Inflammatory macrophage treated with lipopolysaccharide for 1 hour (primary cell): ENCODE measurements around the gene ZDHHC14.
"Not testable (repeated sequence)": the region's sequence is repeated elsewhere in the genome, so short reads cannot be mapped to it uniquely, and the experiment has no call there.

ENCODE experiments used
- DNase-seq, 2 donors: peaks; one replicate each; pipeline ENCODE4 v3.0.0-alpha.2; 2020 to 2022

The ZDHHC14 gene

DNA sequence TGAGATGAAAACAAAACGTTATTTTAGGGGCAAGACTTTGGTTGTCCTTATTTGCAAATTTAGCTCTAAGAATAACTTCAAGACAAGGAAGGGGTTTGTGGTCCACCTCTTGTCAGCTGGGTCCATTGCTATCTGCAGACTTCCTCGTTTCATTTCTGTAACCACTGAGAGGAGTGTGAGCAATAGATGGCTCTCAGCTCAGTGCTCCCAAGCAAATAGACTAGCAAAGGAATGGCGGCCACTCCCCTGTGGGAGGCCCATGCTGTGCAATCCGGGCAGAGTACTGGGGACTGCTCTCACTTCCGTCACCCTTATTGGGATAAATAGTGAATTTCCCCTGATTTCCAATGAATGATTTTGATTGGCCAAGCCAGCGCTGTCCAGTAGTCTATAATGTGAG is 176.6 kb downstream of the ZDHHC14 start:
- DNase-seq, result no peak

DNA sequence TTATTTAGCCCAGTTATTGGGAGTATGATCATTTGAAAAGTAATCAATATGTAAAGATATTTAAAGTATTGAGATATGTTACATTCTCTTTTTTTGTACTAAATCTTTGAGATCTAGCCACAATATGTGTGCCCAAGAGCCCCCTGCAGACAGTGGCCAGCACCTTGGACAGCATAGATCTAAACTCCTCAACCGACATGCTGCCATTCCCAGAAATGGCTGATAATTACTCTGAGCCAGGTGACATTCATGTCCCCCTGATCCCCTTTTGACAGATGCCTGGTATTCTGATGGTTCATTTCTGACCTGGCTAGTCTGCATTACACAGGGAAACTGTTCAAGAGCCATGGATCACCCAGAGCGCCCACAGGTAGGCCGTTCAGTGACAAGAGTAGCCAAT is 177.1 kb downstream of the ZDHHC14 start:
- no peak for DNase-seq

DNA sequence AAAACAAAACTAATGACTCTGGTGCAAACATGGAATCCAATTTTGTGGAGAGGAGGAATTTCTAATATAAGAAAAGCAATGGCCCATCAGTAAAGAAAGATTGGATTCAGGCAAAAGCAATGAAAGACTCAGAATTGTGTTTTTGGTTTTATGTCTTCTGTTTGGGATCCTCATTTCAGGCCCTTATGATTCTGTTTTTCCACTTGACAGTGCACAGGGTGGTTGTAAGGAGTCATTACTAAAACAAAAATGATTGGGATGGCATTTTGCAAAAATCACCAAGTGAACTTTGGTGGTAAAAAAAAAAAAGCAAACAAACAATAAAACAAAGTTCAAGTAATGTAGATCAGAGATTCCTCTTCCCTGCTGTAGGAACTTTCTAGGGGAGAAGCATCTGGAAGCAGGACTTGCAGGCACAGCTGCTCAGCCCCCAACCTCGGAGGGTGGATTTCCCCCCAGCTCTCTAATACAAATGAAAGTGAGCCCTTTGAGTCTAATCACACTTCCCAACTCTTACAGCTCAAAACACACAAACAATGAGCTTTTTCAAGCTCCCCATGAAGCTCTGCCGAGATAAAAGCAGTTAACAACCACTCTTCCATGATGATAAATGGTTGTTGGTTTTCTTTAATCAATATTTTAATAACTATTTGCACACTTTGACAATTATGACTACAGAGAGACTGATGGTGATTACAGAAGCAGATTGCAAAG is 177.7 kb downstream of the ZDHHC14 start:
- DNase-seq, result no peak

DNA sequence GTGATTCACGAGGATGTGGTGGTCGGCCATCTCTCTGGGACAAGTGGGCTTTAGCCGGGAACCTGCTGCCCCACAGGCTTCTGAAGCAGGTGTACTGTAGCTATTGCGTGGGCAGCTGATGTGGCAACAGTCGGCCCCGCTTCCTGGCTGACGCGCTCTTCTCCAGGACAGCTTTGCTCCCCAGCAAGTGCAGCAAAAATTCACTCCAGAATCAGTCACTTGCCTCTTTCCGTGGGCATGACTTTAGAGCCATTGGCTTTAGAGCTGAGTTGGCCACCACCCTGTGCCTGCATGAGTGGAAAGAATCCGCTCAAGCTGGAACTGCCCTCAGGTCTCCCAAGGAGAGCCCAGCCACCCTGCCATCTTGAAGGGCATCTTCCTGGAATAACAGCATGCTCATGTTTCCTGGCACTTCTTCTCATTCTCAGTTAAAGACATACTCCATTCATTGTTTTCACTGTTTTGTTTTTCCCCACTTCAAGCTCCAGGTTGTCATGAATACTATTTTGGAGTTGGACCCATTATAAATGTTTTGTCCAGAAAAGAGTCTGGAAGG is 178.3 kb downstream of the ZDHHC14 start:
- DNase-seq, result no peak

DNA sequence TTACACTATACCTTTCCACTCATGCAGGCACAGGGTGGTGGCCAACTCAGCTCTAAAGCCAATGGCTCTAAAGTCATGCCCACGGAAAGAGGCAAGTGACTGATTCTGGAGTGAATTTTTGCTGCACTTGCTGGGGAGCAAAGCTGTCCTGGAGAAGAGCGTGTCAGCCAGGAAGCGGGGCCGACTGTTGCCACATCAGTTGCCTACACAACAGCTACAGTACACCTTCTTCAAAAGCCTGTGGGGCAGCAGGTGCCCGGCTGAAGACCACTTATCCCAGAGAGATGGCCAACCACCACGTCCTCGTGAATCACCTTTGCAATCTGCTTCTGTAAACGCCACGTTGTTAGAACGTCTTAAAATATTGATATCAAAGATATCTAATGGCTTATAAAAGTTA is 179.1 kb downstream of the ZDHHC14 start:
- not testable (repeated sequence) for DNase-seq

DNA sequence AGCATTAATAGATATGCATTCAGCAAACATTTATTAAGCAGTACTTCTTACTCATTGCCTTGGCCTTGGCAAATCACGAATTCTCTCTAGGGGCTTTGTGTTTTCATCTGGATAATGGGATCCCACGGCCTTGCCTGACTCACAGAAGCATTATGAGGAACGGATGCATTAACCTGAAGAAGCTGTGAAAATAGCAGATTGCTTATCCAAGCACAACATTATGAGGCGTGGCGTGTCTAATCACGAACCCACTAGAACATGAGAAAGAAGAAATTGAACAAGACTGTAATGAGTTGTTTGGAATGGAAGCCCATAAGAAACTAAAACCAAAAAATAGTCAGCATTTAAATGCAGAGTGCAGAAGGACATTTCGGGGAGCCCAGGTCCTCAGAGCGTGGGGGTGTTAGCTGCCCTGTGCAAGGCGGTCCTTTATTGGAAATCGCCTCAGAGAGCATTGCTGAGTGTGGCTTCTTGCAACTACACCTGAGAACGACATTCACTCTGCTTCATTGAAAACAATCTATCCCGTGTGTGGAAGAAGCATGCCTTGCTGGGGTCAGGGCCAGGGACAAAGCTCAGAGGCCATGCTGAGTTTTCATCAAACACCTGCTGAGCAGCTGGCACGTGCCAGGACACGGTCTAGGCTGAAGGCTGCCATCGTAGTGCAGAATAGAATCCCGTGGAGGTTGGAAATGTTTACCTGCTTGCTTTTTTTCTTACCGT is 179.9 kb downstream of the ZDHHC14 start:
- DNase-seq, result no peak

DNA sequence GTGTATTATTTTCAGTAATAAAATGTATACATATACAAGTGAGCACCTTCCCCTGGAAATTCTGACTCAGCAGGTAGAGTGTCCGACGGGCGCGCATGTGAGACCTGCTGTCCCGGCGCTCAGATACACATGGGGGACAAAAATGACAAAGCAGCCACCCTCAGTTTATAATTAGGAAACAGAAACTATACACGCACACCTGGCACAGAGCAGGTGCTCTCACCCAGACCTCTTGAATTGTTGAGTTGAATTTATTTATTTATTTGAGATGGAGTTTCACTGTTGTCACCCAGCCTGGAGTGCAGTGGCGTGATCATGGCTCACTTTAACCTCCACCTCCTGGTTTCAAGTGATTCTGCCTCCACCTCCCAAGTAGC is 180.4 kb downstream of the ZDHHC14 start:
- no peak for DNase-seq

DNA sequence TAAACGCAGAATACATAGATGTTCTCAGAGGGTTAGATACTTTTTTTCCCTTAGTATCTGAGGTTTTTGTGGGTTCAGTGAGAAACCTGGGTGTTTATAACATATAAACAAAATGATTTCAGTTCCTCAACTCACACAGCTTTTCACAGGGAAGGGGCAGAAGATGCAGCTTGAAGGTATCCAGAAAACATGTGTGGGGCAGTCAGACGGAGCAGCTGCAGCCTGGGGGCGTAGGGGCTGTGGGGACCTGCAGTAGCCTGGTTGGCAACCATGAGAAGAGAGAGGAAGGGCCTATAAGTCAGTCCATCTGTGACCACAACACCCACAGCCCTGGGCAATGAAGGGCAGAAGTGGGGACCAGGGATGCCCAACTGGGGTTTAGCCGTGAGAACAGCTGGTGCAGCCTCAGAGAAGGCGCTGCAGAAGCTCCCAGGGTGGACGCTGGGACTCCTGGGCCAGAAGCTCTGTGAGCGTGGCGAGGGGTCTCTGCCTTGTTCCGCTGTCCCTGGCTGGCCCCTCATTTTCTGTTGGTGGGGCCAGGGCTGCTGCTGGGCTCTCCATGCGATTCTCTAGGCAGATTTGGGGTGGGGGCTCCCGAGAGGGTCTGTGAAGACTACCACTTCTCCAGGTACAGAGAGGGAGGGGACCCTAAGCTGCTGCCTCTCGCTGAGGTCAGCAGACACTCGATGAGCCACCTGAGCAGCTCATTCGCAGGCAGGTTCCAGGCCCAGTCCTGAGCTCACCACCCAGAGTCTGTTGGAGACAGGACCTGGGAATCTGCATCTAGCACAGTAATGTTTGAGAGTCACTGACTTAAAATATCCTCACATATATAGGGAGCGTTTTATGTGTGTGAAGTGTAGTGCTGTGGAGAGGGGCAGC is 181.2 kb downstream of the ZDHHC14 start:
- no peak for DNase-seq

DNA sequence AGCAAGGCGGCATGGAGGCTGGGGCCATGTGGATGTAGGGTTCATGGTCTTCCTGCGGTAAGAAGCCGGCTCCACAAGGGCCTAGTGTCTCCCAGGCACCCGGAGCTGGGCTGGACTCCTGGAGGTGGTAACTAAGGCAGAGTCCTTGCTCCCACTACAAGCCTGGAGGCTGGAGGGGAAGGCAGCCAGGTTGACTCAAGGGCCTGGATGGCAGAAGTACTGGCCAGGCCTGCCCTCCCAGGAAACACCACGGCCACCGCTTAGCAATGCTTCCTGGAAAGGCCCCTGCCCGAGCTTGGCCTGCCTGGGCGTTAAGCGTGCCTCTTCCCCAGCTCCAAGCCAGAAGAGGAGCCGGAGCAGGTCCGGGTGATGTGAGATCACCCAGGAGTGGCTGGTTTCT is 182.0 kb downstream of the ZDHHC14 start:
- DNase-seq, result no peak

DNA sequence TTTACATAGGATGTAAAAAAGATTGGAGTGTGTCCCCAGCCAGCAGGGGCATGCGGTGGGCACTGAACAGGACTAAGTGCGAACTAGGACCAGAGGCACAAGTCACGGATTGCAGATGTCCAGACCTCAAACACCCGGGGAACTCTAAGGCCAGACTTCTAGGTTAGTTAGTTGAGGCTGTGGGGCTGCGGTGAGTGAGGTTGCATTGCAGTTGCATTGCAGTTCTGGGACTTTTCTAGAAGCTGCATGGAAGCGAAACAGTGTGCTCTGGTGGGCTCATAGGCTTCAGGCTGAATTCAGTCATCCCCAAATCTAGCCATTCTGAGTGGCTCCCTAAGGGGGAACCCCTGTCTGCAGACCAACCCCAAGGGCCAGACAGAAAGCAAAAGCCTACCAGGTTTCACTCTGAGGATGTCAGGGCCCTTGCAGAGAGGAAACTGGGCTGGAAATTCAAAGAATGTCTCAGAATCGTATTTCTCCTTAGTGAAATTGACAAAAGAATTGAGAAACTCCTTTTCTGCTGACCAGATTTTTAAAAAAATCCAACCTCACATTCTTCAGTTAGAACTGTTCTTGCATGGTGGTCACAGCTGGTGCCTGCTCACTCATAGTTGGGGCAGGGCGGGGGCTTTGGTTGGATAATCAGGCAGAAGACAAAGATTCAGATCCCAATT is 182.8 kb downstream of the ZDHHC14 start:
- no peak for DNase-seq

DNA sequence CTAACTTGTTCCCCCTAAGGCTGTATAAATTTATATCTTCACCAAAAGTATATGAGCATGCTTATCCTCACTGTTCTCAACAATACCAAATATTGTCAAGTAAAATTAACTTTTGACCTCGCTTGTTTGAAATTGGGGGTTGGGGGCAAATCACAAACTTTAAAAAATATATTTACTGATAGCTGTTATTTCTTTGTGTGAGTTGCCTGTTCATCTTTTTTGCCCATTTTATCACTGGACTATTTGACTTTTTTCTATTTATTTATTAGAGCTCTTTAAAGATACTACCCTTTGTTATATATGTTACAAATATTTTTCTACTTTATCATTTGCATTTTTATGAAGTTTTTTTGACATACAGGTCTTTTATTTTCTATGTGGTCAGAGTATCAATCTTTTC is 187.7 kb downstream of the ZDHHC14 start:
- DNase-seq, result no peak

DNA sequence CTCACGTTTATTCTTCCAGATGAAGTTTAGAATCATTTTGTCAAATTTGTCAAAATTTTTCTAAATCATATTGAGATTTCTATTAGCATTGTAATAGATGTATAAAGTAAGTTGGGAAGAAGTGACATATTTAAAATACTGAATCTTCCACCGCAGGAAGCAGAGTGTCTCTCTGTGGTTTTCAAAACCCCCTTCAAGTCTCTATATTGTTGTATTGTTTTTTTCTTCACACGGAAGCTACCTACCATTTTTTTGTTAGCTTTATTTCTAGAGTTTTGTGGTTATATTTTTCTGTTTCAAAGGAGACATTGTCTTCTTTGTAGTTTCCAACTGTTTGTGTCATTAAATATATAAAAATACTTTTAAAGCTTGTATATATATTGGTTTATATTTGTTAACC is 188.6 kb downstream of the ZDHHC14 start:
- no peak for DNase-seq

DNA sequence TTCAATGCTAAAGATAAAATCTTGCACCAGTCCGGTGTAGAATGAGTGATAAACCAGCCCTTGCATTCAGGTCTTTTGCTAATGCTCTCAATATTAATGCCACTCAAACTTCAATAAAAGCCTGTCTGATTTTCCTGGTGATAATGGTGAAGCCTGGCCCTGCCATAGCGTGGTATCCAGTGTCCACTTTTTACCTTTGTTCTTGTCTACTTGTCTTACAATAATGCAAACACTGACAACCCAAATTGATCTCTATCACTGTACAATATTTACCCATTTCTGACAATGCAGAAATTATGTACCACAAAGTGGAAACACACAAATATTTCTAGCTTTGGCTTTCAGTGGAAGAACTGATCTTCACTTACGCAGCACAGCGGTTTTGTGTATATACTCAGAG is 189.1 kb downstream of the ZDHHC14 start:
- DNase-seq, result no peak

DNA sequence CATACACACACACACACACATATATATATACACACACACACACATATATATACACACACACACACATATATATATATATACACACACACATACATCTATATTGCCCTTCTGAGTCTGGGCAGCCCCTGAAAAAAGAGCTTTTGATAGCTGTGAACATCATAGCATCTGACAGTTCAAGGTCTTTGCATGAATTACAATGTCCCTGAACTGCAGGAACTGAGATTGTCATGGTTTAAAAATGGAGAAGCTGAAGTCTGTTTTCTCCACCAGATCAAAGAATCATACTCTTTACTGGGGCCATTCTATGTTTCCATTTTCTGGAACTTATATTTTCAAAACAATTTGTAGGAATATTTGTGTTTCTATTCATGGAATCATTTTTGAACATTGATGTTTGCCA is 189.8 kb downstream of the ZDHHC14 start:
- DNase-seq, result no peak

DNA sequence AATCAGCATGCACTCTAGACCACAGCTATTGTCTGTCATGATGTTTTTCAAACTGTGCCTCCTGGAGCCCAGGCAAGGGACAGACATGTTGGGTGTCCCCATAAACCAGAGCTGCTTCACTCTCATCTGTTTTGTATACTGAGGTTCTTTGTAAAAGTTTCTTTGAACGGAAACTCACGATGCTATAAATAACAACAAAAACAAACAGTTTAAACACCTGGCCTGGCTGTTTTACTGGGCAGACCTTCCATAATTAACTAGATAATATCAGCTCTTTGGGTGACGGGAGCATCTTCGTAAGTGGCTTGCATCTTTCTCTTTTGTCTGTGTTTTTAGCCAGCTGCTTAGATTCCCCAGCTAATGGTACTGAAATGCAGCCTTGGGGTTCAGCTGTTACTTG is 190.3 kb downstream of the ZDHHC14 start:
- DNase-seq, result no peak

DNA sequence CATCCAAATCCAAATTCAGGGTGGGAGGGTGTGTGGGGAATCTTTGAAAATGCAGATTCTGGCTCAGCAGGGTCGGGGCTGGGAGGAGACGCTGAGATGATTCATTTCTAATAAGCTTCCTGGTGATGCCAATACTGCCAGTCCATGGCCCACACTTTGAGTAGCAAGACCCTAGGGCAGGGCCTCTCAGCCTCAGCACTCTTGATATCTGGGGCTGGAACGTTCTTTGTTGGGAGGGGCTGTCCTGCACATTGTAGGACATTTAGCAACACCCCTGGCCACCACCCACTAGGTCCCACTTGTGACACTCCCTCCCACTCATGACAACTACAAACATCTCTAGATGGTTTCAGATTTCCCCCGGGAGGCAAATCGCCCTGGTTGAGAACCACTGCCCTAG is 191.0 kb downstream of the ZDHHC14 start:
- DNase-seq, result peak in 1 of 2 donors; percentile 9

DNA sequence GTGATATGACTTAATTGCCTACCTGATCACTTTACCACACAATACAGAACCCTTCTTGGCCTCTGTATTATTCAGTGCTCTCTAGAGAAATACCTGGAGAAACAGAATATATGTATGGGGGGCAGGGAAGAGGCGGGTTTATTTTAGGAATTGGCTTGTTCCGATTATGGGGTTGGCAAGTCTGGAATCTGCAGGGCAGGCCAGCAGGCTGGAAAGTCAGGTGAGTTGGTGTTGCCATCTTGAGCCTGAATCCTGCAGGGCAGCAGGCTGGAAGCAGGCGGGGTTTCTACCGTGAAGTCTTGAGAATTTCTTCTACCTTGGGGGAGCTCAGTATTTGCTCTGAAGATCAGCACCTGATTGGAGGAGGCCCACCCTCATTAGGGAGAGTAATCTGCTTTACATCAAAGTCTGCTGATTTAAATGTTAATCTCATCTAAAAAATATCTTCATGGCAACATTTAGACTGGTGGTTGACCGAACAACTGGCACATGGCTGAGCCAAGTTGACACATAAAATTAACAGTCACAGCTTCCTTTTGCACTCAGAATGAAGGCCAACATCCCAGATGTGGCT is 193.9 kb downstream of the ZDHHC14 start:
- no peak for DNase-seq

DNA sequence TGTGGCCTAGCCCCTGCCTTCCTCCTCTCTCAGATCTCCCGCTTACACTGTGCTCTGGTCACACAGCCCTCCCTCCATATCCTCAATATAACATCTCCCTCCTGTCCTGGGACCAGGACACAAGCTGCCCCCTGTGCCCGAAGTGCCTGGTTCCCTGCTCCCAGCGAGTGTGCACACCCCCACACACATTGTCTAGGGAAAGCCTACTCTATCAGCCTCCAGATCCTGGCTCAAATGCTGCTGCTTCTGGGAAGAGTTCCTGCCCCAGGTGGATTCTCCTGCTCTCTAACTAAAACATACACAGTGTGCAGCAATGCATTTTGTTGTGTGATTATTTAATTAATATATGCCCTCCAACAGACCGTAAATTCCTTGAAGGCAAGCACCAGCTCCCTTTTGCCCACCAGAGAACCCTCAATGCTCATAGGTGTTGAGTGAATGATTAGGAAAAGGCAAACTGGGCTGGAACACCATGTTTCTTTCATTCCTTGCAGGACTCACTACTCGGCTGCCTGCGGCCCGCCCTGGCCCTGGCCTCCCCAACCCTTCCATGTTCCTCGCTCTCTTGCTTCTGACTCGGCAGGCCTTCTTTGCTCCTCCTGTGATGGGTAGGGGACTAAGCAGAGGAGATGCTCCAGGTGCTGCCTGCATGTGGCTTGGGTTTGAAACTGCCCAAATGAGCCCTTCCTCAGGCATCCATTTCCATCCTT is 194.6 kb downstream of the ZDHHC14 start:
- no peak for DNase-seq

DNA sequence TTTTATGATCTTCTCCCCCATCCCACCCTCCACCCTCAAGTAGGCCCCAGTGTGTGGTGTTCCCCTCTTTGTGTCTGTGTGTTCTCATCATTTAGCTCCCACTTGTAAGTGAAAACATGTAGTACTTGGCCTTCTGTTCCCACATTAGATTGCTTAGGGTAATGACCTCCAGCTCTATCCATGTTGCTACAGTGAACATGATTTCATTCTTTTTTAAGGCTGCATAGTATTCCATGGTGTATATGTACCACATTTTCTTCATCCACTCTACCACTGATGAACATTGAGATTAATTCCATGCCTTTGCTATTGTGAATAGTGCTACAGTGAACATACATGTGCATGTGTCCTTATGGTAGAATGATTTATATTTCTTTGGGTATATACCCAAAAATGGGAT is 196.0 kb downstream of the ZDHHC14 start:
- DNase-seq, result not testable (repeated sequence)

DNA sequence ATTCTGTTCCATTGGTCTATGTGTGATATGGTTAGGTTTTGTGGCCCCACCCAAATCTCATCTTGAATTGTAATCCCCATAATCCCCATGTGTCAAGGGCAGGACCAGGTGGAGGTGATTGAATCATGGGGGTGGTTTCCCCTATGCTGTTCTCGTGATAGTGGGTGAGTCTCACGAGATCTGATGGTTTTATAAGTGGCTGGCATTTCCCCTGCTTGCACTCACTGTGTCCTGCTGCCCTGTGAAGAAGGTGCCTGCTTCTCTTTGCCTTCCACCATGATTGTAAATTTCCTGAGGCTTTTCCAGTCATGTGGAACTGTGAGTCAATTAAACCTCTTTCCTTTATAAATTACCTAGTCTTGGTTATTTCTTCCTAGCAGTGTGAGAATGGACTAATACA is 197.5 kb downstream of the ZDHHC14 start:
- not testable (repeated sequence) for DNase-seq

DNA sequence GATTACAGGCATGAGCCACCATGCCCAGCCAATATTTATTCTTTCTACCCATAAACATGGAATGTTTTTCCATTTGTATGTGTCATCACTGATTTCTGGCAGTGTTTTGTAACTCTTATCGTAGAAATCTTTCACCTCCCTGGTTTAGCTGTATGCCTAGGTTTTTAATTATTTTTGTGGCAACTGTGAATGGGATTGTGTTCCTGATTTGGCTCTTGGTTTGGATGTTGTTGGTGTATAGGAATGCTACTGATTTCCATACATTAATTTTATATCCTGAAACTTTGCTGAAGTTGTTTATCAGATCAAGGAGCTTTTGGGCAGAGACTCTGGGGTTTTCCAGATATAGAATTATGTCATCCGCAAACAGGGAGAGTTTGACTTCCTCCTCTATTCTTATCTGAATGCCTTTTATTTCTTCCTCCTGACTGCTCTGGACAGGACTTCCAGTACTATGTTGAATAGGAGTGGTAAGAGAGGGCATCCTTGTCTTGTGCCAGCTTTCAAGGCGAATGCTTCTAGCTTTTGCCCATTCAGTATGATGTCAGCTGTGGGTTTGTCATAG is 198.6 kb downstream of the ZDHHC14 start:
- DNase-seq, result peak; percentile 35 to 55
